ENCODE results near the gene TBCK.

DNA sequence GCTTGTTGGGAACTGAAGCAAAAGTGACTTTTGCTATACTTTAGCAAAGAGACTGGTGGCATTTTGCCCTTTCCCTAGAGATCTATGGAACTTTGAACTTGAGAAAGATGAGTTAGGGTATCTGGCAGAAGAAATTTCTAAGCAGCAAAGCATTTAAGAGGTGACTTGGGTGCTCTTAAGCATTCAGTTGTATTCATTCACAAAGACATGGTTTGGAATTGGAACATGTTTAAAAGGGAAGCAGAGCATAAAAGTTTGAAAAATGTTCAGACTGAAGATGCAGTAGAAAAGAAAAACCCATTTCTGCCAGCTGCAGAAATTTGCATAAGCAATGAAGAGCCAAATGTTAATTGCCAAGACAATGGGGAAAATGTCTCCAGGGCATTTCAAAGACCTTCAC lies 21.9 kb upstream of the TBCK start:
- no peak for TF ChIP-seq CREM (CRISPR knock-in tag; IDR thresholded peaks at IDR 0.05)
- no peak for TF ChIP-seq CTCF (IDR thresholded peaks at IDR 0.05)
- TF ChIP-seq NR2C2 (CRISPR knock-in tag; IDR thresholded peaks at IDR 0.05) = no peak
- TF ChIP-seq JUN (CRISPR knock-in tag; IDR thresholded peaks at IDR 0.05) = no peak
- TF ChIP-seq ZNF232 (CRISPR knock-in tag; IDR thresholded peaks at IDR 0.05) = no peak
- TF ChIP-seq ZBTB21 (CRISPR knock-in tag; IDR thresholded peaks at IDR 0.05; ENCODE audit: borderline replicate concordance) = no peak
- TF ChIP-seq, protein P1, sequence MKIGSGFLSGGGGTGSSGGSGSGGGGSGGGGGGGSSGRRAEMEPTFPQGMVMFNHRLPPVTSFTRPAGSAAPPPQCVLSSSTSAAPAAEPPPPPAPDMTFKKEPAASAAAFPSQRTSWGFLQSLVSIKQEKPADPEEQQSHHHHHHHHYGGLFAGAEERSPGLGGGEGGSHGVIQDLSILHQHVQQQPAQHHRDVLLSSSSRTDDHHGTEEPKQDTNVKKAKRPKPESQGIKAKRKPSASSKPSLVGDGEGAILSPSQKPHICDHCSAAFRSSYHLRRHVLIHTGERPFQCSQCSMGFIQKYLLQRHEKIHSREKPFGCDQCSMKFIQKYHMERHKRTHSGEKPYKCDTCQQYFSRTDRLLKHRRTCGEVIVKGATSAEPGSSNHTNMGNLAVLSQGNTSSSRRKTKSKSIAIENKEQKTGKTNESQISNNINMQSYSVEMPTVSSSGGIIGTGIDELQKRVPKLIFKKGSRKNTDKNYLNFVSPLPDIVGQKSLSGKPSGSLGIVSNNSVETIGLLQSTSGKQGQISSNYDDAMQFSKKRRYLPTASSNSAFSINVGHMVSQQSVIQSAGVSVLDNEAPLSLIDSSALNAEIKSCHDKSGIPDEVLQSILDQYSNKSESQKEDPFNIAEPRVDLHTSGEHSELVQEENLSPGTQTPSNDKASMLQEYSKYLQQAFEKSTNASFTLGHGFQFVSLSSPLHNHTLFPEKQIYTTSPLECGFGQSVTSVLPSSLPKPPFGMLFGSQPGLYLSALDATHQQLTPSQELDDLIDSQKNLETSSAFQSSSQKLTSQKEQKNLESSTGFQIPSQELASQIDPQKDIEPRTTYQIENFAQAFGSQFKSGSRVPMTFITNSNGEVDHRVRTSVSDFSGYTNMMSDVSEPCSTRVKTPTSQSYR (CRISPR knock-in tag; IDR thresholded peaks at IDR 0.05) = no peak
- TF ChIP-seq, protein P2, sequence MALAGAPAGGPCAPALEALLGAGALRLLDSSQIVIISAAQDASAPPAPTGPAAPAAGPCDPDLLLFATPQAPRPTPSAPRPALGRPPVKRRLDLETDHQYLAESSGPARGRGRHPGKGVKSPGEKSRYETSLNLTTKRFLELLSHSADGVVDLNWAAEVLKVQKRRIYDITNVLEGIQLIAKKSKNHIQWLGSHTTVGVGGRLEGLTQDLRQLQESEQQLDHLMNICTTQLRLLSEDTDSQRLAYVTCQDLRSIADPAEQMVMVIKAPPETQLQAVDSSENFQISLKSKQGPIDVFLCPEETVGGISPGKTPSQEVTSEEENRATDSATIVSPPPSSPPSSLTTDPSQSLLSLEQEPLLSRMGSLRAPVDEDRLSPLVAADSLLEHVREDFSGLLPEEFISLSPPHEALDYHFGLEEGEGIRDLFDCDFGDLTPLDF (CRISPR knock-in tag; IDR thresholded peaks at IDR 0.05) = no peak
- TF ChIP-seq ZNF317 (CRISPR knock-in tag; IDR thresholded peaks at IDR 0.05; ENCODE audit: borderline replicate concordance, low read depth) = no peak
- TF ChIP-seq ZNF263 (CRISPR knock-in tag; IDR thresholded peaks at IDR 0.05; ENCODE audit: low read depth) = no peak

Data from WTC11 (cell line).